Vagina (tissue), 2 donors: Measurements from ENCODE around the gene INO80C. TPM values are rescaled to one million over a fixed set of nuclear protein-coding genes. Genes with fewer than 3 reads are reported as not detected.

Experiments used
- DNase-seq, 2 donors: peaks; one replicate each; pipeline ENCODE4 v3.0.0-alpha.2; 2017; ENCODE audit errors: extremely low spot score in 2 of 2
- H3K27ac ChIP-seq: fragments of 200-600 bp; sonication (generic); one replicate; pipeline ENCODE4 v1.5.1; 2019
- H3K27me3 ChIP-seq: fragments of 200-600 bp; sonication (generic); one replicate; pipeline ENCODE4 v1.5.1; 2019
- H3K36me3 ChIP-seq, 2 donors: fragments of 200-600 bp; sonication (generic); one replicate each; pipeline ENCODE4 v1.5.1; 2017 to 2019
- H3K4me1 ChIP-seq: fragments of 200-600 bp; sonication (generic); one replicate; pipeline ENCODE4 v1.5.1; 2019
- H3K4me3 ChIP-seq, 2 donors: fragments of 200-600 bp; sonication (generic); 1 replicate in 1 of 2; 2 replicates in 1 of 2; pipeline ENCODE4 v1.5.1; 2016 to 2019
- H3K9me3 ChIP-seq: fragments of 200-600 bp; sonication (generic); one replicate; pipeline ENCODE4 v1.5.1; 2019
- CTCF ChIP-seq, 3 experiments: fragments of 450-650 bp in 2 of 3; fragments of 200-600 bp in 1 of 3; sonication (generic) in 1 of 3; IDR thresholded peaks; one replicate each; pipeline ENCODE4 v1.5.1; 2017 to 2019; ENCODE audit warnings: antibody characterized with exemption in 3 of 3, mild to moderate bottlenecking in 2 of 3, moderate library complexity in 2 of 3
- POLR2A ChIP-seq, 2 donors: fragments of 450-650 bp; IDR thresholded peaks; one replicate each; pipeline ENCODE4 v1.6.1; 2017; ENCODE audit warnings: antibody characterized with exemption in 2 of 2, mild to moderate bottlenecking in 2 of 2, moderate library complexity in 2 of 2
- POLR2AphosphoS5 ChIP-seq, 2 donors: sonication (generic); formaldehyde crosslinking; IDR thresholded peaks; one replicate each; pipeline ENCODE4 v1.9.0; 2017; ENCODE audit warnings: antibody characterized with exemption in 2 of 2, mild to moderate bottlenecking in 2 of 2, low read depth in 1 of 2; ENCODE audit not compliant: insufficient read depth in 1 of 2
- intact Hi-C: fragments of 100-400 bp; cut with DNase I; formaldehyde crosslinking; loops from one replicate; pipeline ENCODE4 v1.15.1; 2023
- total RNA-seq: library from RNA; depleted of rRNA; stranded (reverse); fragments of >200 nt; gene quantifications from one replicate; pipeline ENCODE4 v1.2.3, GENCODE V29; 2016

Gene INO80C
- total RNA-seq, 1 donor from 2014 or later, result 21.1 TPM

DNA sequence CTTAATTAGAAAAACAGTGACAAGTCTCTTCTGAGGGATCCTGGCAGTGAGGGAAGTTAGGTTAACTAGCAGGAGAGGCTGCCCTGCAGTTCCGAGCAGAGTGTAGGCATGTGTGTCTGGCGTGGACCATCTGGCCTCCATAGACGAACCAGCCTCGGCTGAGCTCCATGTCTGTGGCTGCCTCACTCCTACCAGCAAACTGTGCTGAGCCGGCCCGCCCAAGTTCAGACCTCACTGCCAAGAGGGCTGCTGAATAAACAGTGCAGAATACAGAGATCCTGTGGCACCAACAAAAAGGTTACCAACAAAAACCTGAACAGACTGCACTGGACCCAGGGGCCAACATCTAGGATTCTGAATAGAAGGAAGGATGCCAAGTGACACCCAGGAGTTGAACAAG lies 27.3 kb downstream of the INO80C start:
- Histone ChIP-seq H3K36me3 (no peaks in the 10 kb centered on the region), H3K9me3 (no peaks in the 10 kb centered on the region), H3K4me3 (no peak overlapping the region), H3K27ac (no peak overlapping the region), H3K27me3 (no peaks in the 10 kb centered on the region), H3K4me1 (no peaks in the 10 kb centered on the region)
- intact Hi-C loops, result no loop called here
- no peak for TF ChIP-seq CTCF (IDR thresholded peaks at IDR 0.05)
- no peak for DNase-seq

DNA sequence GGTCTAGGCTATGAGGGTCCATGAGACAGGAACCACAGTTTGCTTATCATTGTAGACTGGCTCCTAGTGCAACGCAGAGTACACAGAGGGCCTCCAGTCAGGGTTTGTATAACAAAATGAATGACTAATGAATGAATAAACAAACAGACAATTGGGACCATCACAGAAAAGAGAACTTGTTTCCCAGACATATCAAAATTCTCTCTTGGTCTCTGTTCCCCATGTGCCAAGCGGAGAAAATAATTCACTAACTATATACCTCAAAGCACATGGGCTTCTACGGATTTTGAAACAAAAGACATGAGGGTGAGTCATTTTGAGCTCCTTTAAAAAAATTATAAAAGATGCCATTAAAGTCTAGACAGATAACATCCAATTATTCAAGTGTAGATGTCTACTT lies 28.0 kb downstream of the INO80C start:
- DNase-seq, result no peak
- no peaks in the 10 kb centered on the region for H3K9me3 ChIP-seq
- H3K36me3 ChIP-seq, result no peaks in the 10 kb centered on the region
- no peak for TF ChIP-seq POLR2A (IDR thresholded peaks at IDR 0.05)
- TF ChIP-seq CTCF (IDR thresholded peaks at IDR 0.05), result no peak
- TF ChIP-seq POLR2AphosphoS5 (IDR thresholded peaks at IDR 0.05; ENCODE audit: insufficient read depth in 1 of 2, low read depth in 1 of 2), result no peak
- H3K4me1 ChIP-seq, result no peaks in the 10 kb centered on the region
- no peaks in the 10 kb centered on the region for H3K27me3 ChIP-seq
- no peak overlapping the region for H3K27ac ChIP-seq
- intact Hi-C loops, result no loop called here
- no peak overlapping the region for H3K4me3 ChIP-seq

- Histone ChIP-seq H3K27ac (no peak overlapping the region), H3K4me1 (no peaks in the 10 kb centered on the region), H3K27me3 (no peaks in the 10 kb centered on the region), H3K36me3 (no peaks in the 10 kb centered on the region), H3K4me3 (no peak overlapping the region), H3K9me3 (no peaks in the 10 kb centered on the region)
- DNase-seq, result no peak
- TF ChIP-seq POLR2A (IDR thresholded peaks at IDR 0.05) (no peak), POLR2AphosphoS5 (IDR thresholded peaks at IDR 0.05; ENCODE audit: insufficient read depth in 1 of 2, low read depth in 1 of 2) (no peak)
- intact Hi-C loops, result no loop called here
Observed at GRCh38 chr18:35468711-35469110, 29.0 kb downstream of the INO80C start.

- H3K4me1 ChIP-seq, result no peaks in the 10 kb centered on the region
- no peaks in the 10 kb centered on the region for H3K27me3 ChIP-seq
- H3K27ac ChIP-seq, result no peak overlapping the region
- TF ChIP-seq CTCF (IDR thresholded peaks at IDR 0.05) (no peak), POLR2A (IDR thresholded peaks at IDR 0.05) (no peak), POLR2AphosphoS5 (IDR thresholded peaks at IDR 0.05; ENCODE audit: insufficient read depth in 1 of 2, low read depth in 1 of 2) (no peak)
- no peak overlapping the region for H3K4me3 ChIP-seq
- no peaks in the 10 kb centered on the region for H3K36me3 ChIP-seq
- intact Hi-C loops, result no loop called here
- DNase-seq, result no peak
- H3K9me3 ChIP-seq, result no peaks in the 10 kb centered on the region
Observed at GRCh38 chr18:35467624-35468016, 30.1 kb downstream of the INO80C start.

DNA sequence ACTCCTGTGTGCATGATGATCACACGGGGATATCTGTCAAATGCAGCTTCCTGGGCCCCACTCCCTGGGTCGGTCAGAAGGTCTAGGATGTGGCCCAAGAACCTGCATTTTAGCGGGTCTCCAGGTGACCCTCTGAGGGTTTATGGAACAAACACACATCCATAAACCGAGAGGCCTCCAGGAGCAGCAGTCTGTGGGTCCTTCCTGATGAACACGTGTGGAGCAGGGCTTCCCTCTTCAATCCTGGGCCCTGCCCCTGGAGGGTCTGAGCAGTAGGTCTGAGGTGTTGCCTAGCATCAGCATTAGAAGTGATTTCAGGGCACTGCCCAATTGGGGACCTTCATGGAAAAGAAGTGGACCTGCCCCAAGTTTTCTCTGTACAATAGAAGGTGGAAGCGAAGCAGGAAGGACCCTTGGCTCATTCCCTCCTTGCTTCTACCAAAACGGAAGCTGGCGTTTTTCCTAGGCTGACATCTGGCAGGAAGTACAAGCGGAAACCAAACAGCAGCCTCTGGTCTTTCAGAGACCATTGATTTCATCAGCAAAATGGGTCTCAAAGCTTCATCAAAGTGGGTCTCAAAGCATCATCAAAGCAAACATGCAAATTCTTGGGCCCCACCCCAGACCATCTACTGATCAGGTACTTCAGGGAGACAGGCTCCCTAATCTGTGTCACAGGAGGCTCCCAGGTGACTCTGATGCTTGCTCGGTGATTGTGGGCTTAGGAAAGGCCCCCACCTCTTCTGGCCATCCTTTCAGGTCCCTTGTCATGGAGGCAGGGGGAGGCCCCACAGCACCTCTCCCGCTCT lies 30.7 kb downstream of the INO80C start:
- no peak for DNase-seq
- intact Hi-C loops, result no loop called here
- no peaks in the 10 kb centered on the region for H3K9me3 ChIP-seq
- H3K27me3 ChIP-seq, result no peaks in the 10 kb centered on the region
- H3K4me3 ChIP-seq, result no peak overlapping the region
- no peak overlapping the region for H3K27ac ChIP-seq
- H3K4me1 ChIP-seq, result peaks cover 4% of the 10 kb centered on the region
- no peak for TF ChIP-seq CTCF (IDR thresholded peaks at IDR 0.05)
- no peak for TF ChIP-seq POLR2A (IDR thresholded peaks at IDR 0.05)
- TF ChIP-seq POLR2AphosphoS5 (IDR thresholded peaks at IDR 0.05; ENCODE audit: insufficient read depth in 1 of 2, low read depth in 1 of 2), result no peak
- no peaks in the 10 kb centered on the region for H3K36me3 ChIP-seq
